Urinary bladder (tissue), 4 donors: Measurements from ENCODE around the gene ATF7IP2. TPM values are rescaled to one million over a fixed set of nuclear protein-coding genes. Genes with fewer than 3 reads are reported as not detected.

Source experiments
- DNase-seq: peaks from one replicate; pipeline ENCODE4 v3.0.0-alpha.2; 2015; ENCODE audit errors: extremely low spot score
- H3K27ac ChIP-seq: one replicate; pipeline ENCODE4 v1.5.1; 2013; ENCODE audit warnings: low read depth, mild to moderate bottlenecking, moderate library complexity
- H3K36me3 ChIP-seq: one replicate; pipeline ENCODE4 v1.6.1; 2013; ENCODE audit warnings: mild to moderate bottlenecking, moderate library complexity; ENCODE audit not compliant: insufficient read depth
- H3K4me1 ChIP-seq: one replicate; pipeline ENCODE4 v1.6.1; 2013; ENCODE audit warnings: mild to moderate bottlenecking, moderate library complexity; ENCODE audit not compliant: insufficient read depth
- H3K4me3 ChIP-seq: one replicate; pipeline ENCODE4 v1.5.1; 2013; ENCODE audit warnings: low read depth, low read length
- WGBS: extraction: QIAGEN DNeasy Blood & Tissue Kit; methylation state at CpG from one replicate; pipeline ENCODE4 v1.1.7; 2013; 5-methylcytosine and 5-hydroxymethylcytosine counted together
- polyA plus RNA-seq: library from polyadenylated mRNA; stranded (reverse); fragments of 200-250 nt; gene quantifications from one replicate; pipeline ENCODE4 v1.2.3, GENCODE V29; 2013
- total RNA-seq: library from RNA; depleted of rRNA; stranded (reverse); fragments of >200 nt; gene quantifications from one replicate; pipeline ENCODE4 v1.2.3, GENCODE V29; 2014
- donor health status: healthy with polysubstance abuse.
- donor health status: healthy.

The ATF7IP2 gene
- total and polyA plus RNA-seq, 2 donors, result 21.6 to 24.5 TPM

DNA sequence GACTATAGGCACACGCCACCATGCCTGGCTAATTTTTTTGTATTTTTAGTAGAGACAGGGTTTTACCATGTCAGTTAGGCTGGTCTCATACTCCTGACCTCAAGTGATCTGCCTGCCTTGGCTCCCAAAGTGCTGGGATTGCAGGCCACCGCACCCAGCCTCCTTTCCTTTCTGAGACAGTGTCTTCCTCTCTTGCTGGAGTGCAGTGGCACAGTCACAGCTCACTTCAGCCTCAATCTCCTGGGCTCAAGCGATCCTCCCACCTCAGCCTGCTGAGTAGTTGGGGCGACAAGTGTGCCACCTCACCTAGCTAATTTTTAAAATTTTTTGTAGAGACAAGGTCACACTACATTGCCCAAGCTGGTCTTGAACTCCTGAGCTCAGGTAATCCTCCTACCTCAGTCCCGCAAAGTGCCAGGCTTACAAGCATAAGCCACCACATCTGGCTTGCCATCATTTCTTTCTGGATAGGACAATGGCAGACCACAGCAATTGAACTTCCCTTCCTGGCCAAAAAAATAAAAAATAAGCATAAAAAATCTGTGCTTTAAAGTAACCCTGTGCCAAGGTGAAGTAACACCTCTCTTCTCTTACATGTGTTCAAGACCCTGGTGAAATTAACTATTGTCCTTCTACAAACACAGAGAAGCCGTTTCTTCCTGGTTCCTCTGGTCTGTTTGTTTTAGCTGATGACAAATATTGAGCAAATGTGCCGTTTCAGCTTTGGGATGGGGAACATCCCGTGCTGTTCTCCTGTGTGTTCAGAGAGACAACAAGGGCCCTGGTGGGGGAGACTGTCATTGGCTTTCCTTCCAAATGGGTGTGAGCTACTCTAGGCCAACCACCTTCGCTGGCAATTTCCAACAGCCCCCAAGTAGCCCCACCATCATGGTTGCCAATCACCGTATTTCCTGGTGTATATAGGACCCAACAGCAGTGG lies 134.3 kb downstream of the ATF7IP2 start:
- Histone ChIP-seq H3K27ac (no peak overlapping the region), H3K4me3 (no peak overlapping the region), H3K4me1 (no peaks in the 10 kb centered on the region), H3K36me3 (no peaks in the 10 kb centered on the region)
- WGBS, result 76% methylated on average over 10 of the region's 10 CpGs
- DNase-seq, result no peak

DNA sequence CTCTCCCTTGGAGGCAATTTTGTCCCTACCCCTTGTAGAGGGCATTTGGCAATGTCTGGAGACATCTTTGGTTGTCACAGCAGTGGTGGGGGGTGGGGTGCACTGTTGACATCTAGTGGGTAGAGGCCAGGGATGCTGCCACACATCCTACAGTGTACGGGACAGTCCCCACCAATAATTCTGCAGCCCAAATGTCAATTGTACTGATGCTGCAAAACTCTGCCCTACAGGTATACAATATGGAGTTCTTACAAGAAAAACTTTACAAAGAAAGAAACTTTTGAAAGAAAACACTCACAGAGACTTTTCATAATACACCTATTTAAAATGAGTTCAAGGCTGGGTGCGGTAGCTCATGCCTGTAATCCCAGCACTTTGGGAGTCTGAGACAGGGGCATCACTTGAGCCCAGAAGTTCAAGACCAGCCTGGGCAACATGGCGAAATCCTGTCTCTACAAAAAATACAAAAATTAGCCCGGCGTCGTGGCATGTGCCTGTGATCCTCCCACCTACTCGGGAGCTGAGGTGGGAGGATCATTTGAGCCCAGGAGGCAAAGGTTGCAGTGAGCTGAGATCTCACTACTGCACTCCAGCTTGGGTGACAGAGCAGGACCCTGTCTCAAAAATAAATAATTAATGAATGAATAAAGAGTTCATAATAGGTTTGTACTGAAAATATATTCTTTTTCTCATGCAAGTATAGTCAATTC lies 135.2 kb downstream of the ATF7IP2 start:
- DNase-seq, result no peak
- Histone ChIP-seq H3K4me1 (no peaks in the 10 kb centered on the region), H3K27ac (no peak overlapping the region), H3K4me3 (no peak overlapping the region), H3K36me3 (no peaks in the 10 kb centered on the region)
- 78% methylated on average over 7 of the region's 7 CpGs for WGBS

- no peak for DNase-seq
- H3K4me1 ChIP-seq, result no peaks in the 10 kb centered on the region
- 38% methylated on average over 9 of the region's 9 CpGs for WGBS
Observed at GRCh38 chr16:10521681-10522274, 135.9 kb downstream of the ATF7IP2 start.

DNA sequence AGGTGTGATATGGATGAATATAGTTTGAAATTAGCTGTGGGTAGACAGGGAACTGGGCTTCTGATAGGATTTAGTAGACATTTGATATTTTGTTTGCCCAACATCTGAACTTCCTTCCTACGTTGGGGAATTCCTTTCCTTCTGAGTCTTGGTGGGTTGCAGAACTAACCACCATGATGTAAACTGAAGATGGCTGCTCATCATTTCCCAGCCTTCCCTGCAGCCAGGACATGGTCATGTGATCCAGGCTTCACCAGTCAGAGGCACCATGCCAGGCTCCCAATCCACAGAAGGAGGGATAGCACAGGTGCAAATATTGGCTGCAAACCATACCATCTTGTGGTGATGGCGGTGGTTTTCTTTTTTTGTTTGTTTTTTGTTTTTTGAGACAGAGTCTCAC lies 137.1 kb downstream of the ATF7IP2 start:
- no peaks in the 10 kb centered on the region for H3K4me1 ChIP-seq
- WGBS, result 79% methylated on average over 2 of the region's 2 CpGs
- no peaks in the 10 kb centered on the region for H3K36me3 ChIP-seq
- H3K4me3 ChIP-seq, result no peak overlapping the region
- DNase-seq, result no peak
- no peak overlapping the region for H3K27ac ChIP-seq

More at GRCh38 chr16:10521681-10522274, 135.9 kb downstream of the ATF7IP2 start:
- no peaks in the 10 kb centered on the region for H3K36me3 ChIP-seq
- no peak overlapping the region for H3K4me3 ChIP-seq
- no peak overlapping the region for H3K27ac ChIP-seq

DNA sequence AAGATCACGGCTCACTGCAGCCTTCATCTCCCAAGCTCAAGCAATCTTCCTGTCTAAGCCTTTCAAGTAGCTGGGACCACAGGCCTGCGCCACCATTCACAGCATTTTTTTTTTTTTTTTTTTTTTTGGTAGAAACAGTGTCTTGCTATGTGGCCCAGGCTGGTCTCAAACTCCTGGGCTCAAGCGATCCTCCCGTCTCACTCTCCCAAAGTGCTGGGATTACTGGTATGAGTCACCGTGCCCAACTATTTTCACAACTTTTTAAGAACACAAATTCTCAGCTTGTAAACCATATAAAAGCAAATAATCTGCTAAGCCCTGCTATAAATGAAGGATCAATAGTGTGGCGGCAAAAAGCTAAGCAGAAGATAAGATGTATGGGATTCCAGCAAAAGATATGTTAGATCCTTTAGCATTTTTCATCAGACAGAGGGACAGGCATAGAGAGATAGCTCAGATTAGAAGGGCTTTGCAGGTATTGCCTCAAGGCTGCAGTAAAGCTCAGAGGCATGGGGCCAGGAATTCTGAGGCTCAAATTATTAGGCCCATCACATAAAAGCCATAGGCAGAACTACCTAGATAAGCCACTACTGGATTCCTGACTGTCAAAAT lies 139.5 kb downstream of the ATF7IP2 start:
- WGBS, result 68% methylated on average over 6 of the region's 6 CpGs
- H3K4me1 ChIP-seq, result no peaks in the 10 kb centered on the region
- DNase-seq, result no peak
- H3K36me3 ChIP-seq, result no peaks in the 10 kb centered on the region
- no peak overlapping the region for H3K4me3 ChIP-seq
- no peak overlapping the region for H3K27ac ChIP-seq

GRCh38 chr16:10526962-10527361 lies 141.1 kb downstream of the ATF7IP2 start:
- H3K4me1 ChIP-seq, result no peaks in the 10 kb centered on the region
- H3K36me3 ChIP-seq, result no peaks in the 10 kb centered on the region
- 95% methylated on average over 7 of the region's 7 CpGs for WGBS
- no peak overlapping the region for H3K4me3 ChIP-seq
- H3K27ac ChIP-seq, result no peak overlapping the region
- no peak for DNase-seq

DNA sequence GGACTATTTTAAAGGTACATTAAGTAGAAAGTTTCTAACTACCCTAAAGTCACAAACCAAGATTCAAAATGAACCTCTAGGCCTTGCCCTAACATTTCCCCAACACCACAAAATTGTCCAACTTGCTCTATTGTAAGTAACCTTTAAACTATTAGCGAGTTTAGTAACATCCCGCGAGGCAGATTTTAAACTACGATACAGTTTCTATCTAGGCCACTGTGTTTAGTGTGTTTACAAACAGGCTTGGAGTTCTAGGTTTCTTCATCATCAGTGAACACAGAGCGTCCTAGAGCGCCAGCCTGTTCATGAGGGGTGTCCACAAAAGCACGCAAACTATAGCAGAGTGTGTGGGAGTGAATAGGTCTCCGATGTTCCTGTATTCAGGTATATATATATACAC lies 142.8 kb downstream of the ATF7IP2 start:
- Histone ChIP-seq H3K36me3 (no peaks in the 10 kb centered on the region), H3K27ac (no peak overlapping the region), H3K4me3 (no peak overlapping the region), H3K4me1 (no peaks in the 10 kb centered on the region)
- 96% methylated on average over 8 of the region's 8 CpGs for WGBS
- DNase-seq, result no peak

DNA sequence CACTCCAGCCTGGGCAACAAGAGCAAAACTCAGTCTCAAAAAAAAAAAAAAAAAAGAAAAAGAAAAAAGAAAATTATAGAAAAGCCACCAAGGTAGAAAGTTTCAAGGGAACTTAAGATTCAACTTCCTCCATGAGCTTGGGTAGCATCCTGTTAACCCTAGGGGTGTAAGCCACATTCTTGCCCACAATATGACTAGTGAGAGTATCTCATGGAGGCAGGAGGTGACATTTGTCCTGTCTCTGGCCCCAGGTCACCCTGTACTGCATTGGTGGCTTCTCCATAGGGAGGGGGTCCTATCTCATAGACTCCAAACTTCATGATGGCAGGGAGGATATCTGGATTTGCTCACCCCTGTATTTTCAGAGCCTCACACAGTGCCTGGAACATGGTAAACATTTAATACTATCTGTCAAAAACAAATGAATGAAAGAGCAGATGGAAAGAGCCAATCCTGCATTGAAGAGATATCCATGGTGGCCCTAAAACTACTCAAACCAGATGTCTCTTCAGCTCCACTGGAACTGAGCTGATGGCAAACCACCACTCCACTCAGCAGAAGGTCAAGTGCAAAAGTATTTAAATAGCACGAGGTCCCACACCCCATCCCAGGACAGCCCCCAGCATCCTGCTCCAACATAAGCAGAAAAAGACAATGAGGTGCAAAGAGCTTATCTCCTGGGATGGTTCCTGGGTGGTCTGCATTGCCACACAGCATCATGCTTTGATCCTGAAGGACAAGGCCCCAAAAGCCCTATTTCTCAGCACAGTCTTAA lies 144.2 kb downstream of the ATF7IP2 start:
- DNase-seq, result no peak
- Histone ChIP-seq H3K27ac (no peak overlapping the region), H3K4me3 (no peak overlapping the region), H3K36me3 (no peaks in the 10 kb centered on the region), H3K4me1 (peaks cover 2% of the 10 kb centered on the region)
- 67% methylated on average over 1 of the region's 1 CpG for WGBS

DNA sequence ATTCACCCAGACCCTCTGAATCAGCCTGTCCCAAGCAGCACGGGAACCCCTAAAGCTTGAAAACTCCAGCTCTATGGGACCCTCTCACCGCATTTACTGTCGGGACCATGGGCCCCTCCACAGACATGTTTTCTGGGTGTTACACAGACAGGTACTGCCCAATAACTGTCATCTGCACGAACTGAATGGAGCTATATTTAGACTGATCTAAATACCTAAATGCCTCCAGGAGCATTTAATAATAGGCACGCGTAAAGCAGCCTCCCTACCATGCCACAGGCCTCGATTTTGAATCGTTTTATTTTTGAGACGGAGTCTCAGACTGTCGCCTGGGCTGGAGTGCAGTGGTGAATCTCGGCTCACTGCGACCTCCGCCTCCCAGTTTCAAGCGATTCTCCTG lies 144.8 kb downstream of the ATF7IP2 start:
- WGBS, result 85% methylated on average over 14 of the region's 14 CpGs
- no peaks in the 10 kb centered on the region for H3K36me3 ChIP-seq
- no peak overlapping the region for H3K27ac ChIP-seq
- H3K4me1 ChIP-seq, result peaks cover 2% of the 10 kb centered on the region
- no peak overlapping the region for H3K4me3 ChIP-seq
- no peak for DNase-seq

DNA sequence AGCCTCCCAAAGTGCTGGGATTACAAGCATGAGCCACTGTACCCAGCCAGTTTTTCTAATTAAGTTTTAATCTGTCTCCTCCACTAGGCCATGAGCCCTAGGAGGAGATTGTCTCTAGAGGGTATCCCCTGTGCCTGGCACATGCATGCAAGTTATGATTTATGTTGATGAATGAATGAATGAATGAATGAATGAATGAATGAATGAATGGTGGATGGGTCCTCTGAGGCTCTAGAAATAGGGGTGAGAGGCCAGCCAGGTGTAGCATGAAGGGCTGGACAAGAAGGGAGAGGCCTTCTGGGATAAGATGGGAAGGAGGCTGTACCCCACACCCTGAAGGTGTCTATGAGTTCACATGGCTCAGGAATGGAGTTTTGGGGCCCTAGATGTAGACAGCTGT lies 145.7 kb downstream of the ATF7IP2 start:
- no peaks in the 10 kb centered on the region for H3K36me3 ChIP-seq

More for the DNA sequence above, 145.7 kb downstream of the ATF7IP2 start:
- no peak for DNase-seq
- Histone ChIP-seq H3K4me1 (peaks cover 2% of the 10 kb centered on the region), H3K4me3 (no peak overlapping the region), H3K27ac (no peak overlapping the region)
